Activated naive CD4-positive, alpha-beta T cell treated with anti-CD3 and anti-CD28 coated beads, Interleukin-2, amount 50 U/mL, for 24 hours (primary cell): ENCODE results near the gene NR6A1.

Experiments
- H3K27ac Mint-ChIP-seq: one replicate; pipeline ENCODE4 v1.8.0; 2021; ENCODE audit warnings: mild to moderate bottlenecking, mixed read lengths
- H3K27me3 Mint-ChIP-seq: one replicate; pipeline ENCODE4 v1.8.0; 2021; ENCODE audit warnings: mixed read lengths
- H3K36me3 Mint-ChIP-seq: one replicate; pipeline ENCODE4 v1.8.0; 2021; ENCODE audit warnings: mixed read lengths
- H3K4me1 Mint-ChIP-seq: one replicate; pipeline ENCODE4 v1.8.0; 2021; ENCODE audit warnings: mixed read lengths
- H3K4me3 Mint-ChIP-seq: one replicate; pipeline ENCODE4 v1.8.0; 2021; ENCODE audit warnings: mild to moderate bottlenecking, mixed read lengths
- H3K9me3 Mint-ChIP-seq: one replicate; pipeline ENCODE4 v1.8.0; 2021; ENCODE audit warnings: mixed read lengths

Gene NR6A1

GRCh38 chr9:124569942-124570341 lies 201.2 kb downstream of the NR6A1 start:
- H3K27ac Mint-ChIP-seq = no peak overlapping the region
- no peaks in the 10 kb centered on the region for H3K9me3 Mint-ChIP-seq
- H3K4me1 Mint-ChIP-seq = no peaks in the 10 kb centered on the region
- H3K27me3 Mint-ChIP-seq = peaks cover 6% of the 10 kb centered on the region
- no peaks in the 10 kb centered on the region for H3K36me3 Mint-ChIP-seq
- H3K4me3 Mint-ChIP-seq = no peak overlapping the region

- H3K36me3 Mint-ChIP-seq = no peaks in the 10 kb centered on the region
- no peak overlapping the region for H3K4me3 Mint-ChIP-seq
- peaks cover 1% of the 10 kb centered on the region for H3K27me3 Mint-ChIP-seq
- no peaks in the 10 kb centered on the region for H3K4me1 Mint-ChIP-seq
- H3K27ac Mint-ChIP-seq = no peak overlapping the region
- no peaks in the 10 kb centered on the region for H3K9me3 Mint-ChIP-seq
Measured at GRCh38 chr9:124567362-124567761, 203.7 kb downstream of the NR6A1 start.

- H3K4me1 Mint-ChIP-seq = no peaks in the 10 kb centered on the region
- H3K27ac Mint-ChIP-seq = no peak overlapping the region
- no peaks in the 10 kb centered on the region for H3K9me3 Mint-ChIP-seq
- H3K27me3 Mint-ChIP-seq = peaks cover 1% of the 10 kb centered on the region
- no peak overlapping the region for H3K4me3 Mint-ChIP-seq
- no peaks in the 10 kb centered on the region for H3K36me3 Mint-ChIP-seq
Measured at GRCh38 chr9:124562328-124562727, 208.8 kb downstream of the NR6A1 start.

- Mint-ChIP-seq H3K4me1 (no peaks in the 10 kb centered on the region), H3K9me3 (no peaks in the 10 kb centered on the region), H3K27ac (no peak overlapping the region), H3K4me3 (no peak overlapping the region), H3K27me3 (peaks cover 2% of the 10 kb centered on the region), H3K36me3 (no peaks in the 10 kb centered on the region)
Measured at GRCh38 chr9:124559871-124560270, 211.2 kb downstream of the NR6A1 start.

- no peaks in the 10 kb centered on the region for H3K36me3 Mint-ChIP-seq
- no peak overlapping the region for H3K4me3 Mint-ChIP-seq
- H3K27ac Mint-ChIP-seq = no peak overlapping the region
- H3K27me3 Mint-ChIP-seq = peaks cover 2% of the 10 kb centered on the region
- H3K9me3 Mint-ChIP-seq = no peaks in the 10 kb centered on the region
- H3K4me1 Mint-ChIP-seq = no peaks in the 10 kb centered on the region
Measured at GRCh38 chr9:124558777-124559470, 212.2 kb downstream of the NR6A1 start.

- H3K4me3 Mint-ChIP-seq = no peak overlapping the region
- no peaks in the 10 kb centered on the region for H3K9me3 Mint-ChIP-seq
- H3K27me3 Mint-ChIP-seq = peaks cover 2% of the 10 kb centered on the region
- no peaks in the 10 kb centered on the region for H3K36me3 Mint-ChIP-seq
- H3K4me1 Mint-ChIP-seq = no peaks in the 10 kb centered on the region
- H3K27ac Mint-ChIP-seq = no peak overlapping the region
Measured at GRCh38 chr9:124557895-124558294, 213.2 kb downstream of the NR6A1 start.

GRCh38 chr9:124555043-124555442 lies 216.1 kb downstream of the NR6A1 start:
- Mint-ChIP-seq H3K27ac (no peak overlapping the region), H3K4me3 (no peak overlapping the region), H3K27me3 (peaks cover 2% of the 10 kb centered on the region), H3K36me3 (no peaks in the 10 kb centered on the region), H3K4me1 (peaks cover under 1% of the 10 kb centered on the region), H3K9me3 (no peaks in the 10 kb centered on the region)

GRCh38 chr9:124553738-124554137 lies 217.4 kb downstream of the NR6A1 start:
- no peak overlapping the region for H3K4me3 Mint-ChIP-seq

GRCh38 chr9:124552273-124552605 lies 218.9 kb downstream of the NR6A1 start:
- Mint-ChIP-seq H3K9me3 (no peaks in the 10 kb centered on the region), H3K36me3 (no peaks in the 10 kb centered on the region), H3K27ac (no peak overlapping the region), H3K4me3 (no peak overlapping the region), H3K4me1 (peaks cover 16% of the 10 kb centered on the region), H3K27me3 (peaks cover 2% of the 10 kb centered on the region)

More at GRCh38 chr9:124553738-124554137, 217.4 kb downstream of the NR6A1 start:
- Mint-ChIP-seq H3K9me3 (no peaks in the 10 kb centered on the region), H3K27me3 (peaks cover 2% of the 10 kb centered on the region), H3K27ac (no peak overlapping the region), H3K36me3 (no peaks in the 10 kb centered on the region), H3K4me1 (peaks cover 10% of the 10 kb centered on the region)

- Mint-ChIP-seq H3K4me1 (peaks cover 16% of the 10 kb centered on the region), H3K27ac (no peak overlapping the region), H3K4me3 (peak overlapping the region; percentile 11), H3K36me3 (no peaks in the 10 kb centered on the region), H3K9me3 (no peaks in the 10 kb centered on the region), H3K27me3 (peaks cover 2% of the 10 kb centered on the region)
Measured at GRCh38 chr9:124551472-124552272, 219.4 kb downstream of the NR6A1 start.

GRCh38 chr9:124550072-124550471 lies 221.0 kb downstream of the NR6A1 start:
- H3K4me1 Mint-ChIP-seq = peaks cover 16% of the 10 kb centered on the region
- H3K9me3 Mint-ChIP-seq = no peaks in the 10 kb centered on the region
- no peaks in the 10 kb centered on the region for H3K36me3 Mint-ChIP-seq
- no peaks in the 10 kb centered on the region for H3K27me3 Mint-ChIP-seq
- H3K4me3 Mint-ChIP-seq = no peak overlapping the region
- H3K27ac Mint-ChIP-seq = no peak overlapping the region

- Mint-ChIP-seq H3K27ac (no peak overlapping the region), H3K27me3 (no peaks in the 10 kb centered on the region), H3K36me3 (no peaks in the 10 kb centered on the region), H3K9me3 (no peaks in the 10 kb centered on the region), H3K4me1 (peaks cover 16% of the 10 kb centered on the region), H3K4me3 (no peak overlapping the region)
Measured at GRCh38 chr9:124549016-124549415, 222.1 kb downstream of the NR6A1 start.

- Mint-ChIP-seq H3K4me3 (no peak overlapping the region), H3K27me3 (peaks cover 5% of the 10 kb centered on the region), H3K9me3 (no peaks in the 10 kb centered on the region), H3K4me1 (peaks cover 12% of the 10 kb centered on the region), H3K27ac (no peak overlapping the region), H3K36me3 (no peaks in the 10 kb centered on the region)
Measured at GRCh38 chr9:124544535-124544934, 226.6 kb downstream of the NR6A1 start.

GRCh38 chr9:124541824-124542223 lies 229.3 kb downstream of the NR6A1 start:
- no peaks in the 10 kb centered on the region for H3K4me1 Mint-ChIP-seq
- H3K27me3 Mint-ChIP-seq = peaks cover 5% of the 10 kb centered on the region
- no peaks in the 10 kb centered on the region for H3K36me3 Mint-ChIP-seq
- no peaks in the 10 kb centered on the region for H3K9me3 Mint-ChIP-seq
- H3K4me3 Mint-ChIP-seq = no peak overlapping the region
- no peak overlapping the region for H3K27ac Mint-ChIP-seq

- Mint-ChIP-seq H3K36me3 (no peaks in the 10 kb centered on the region), H3K4me1 (no peaks in the 10 kb centered on the region), H3K4me3 (no peak overlapping the region), H3K27ac (no peak overlapping the region), H3K9me3 (no peaks in the 10 kb centered on the region), H3K27me3 (peaks cover 5% of the 10 kb centered on the region)
Measured at GRCh38 chr9:124537926-124538325, 233.2 kb downstream of the NR6A1 start.

GRCh38 chr9:124535846-124536245 lies 235.3 kb downstream of the NR6A1 start:
- no peaks in the 10 kb centered on the region for H3K4me1 Mint-ChIP-seq
- no peaks in the 10 kb centered on the region for H3K9me3 Mint-ChIP-seq
- H3K36me3 Mint-ChIP-seq = no peaks in the 10 kb centered on the region
- H3K27ac Mint-ChIP-seq = no peak overlapping the region
- H3K4me3 Mint-ChIP-seq = no peak overlapping the region
- peaks cover 1% of the 10 kb centered on the region for H3K27me3 Mint-ChIP-seq
